Fibroblast of villous mesenchyme (primary cell): ENCODE data around the gene KRTAP10-6. TPM values are rescaled to one million over a fixed set of nuclear protein-coding genes. Genes with fewer than 3 reads are reported as not detected.

ENCODE experiments used
- DNase-seq: peaks from one replicate; pipeline ENCODE4 v3.0.0-alpha.2; 2010; ENCODE audit warnings: low read depth
- H3K4me3 ChIP-seq: 2 replicates; pipeline ENCODE4 v1.5.1; 2011; ENCODE audit warnings: low read depth, mild to moderate bottlenecking, low read length
- total RNA-seq: library from RNA; depleted of rRNA; stranded (reverse); fragments of >200 nt; gene quantifications from 2 replicates; pipeline ENCODE4 v1.2.3, GENCODE V29; 2012
- TF ChIP-seq, protein P1 (sequence below): IDR thresholded peaks from 2 replicates; pipeline ENCODE4 v1.5.1; 2012; ENCODE audit warnings: low read depth, mild to moderate bottlenecking, low read length; ENCODE audit not compliant: insufficient read depth

KRTAP10-6 gene
- total RNA-seq, 1 donor = not detected

DNA sequence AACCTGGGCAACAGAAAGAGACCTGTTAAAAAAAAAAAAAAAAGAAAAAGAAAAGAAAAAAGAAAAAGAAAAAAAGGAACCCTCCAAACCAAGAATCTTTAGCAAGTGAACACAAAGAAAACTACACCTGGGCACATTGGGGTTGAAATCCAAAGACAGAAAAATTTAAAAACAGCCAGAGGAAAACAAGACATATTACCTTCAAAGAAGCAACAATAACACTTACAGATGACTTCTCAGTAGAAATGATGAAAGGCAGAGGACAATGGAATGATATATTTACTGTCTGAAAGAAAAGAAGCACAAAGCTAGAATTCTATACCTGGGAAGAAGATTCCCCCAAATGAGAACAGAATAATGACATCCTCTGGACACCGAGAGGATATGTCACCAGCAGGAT, 49.6 kb downstream of the KRTAP10-6 start:
- DNase-seq = no peak
- H3K4me3 ChIP-seq = no peak overlapping the region
- TF ChIP-seq, protein P1, sequence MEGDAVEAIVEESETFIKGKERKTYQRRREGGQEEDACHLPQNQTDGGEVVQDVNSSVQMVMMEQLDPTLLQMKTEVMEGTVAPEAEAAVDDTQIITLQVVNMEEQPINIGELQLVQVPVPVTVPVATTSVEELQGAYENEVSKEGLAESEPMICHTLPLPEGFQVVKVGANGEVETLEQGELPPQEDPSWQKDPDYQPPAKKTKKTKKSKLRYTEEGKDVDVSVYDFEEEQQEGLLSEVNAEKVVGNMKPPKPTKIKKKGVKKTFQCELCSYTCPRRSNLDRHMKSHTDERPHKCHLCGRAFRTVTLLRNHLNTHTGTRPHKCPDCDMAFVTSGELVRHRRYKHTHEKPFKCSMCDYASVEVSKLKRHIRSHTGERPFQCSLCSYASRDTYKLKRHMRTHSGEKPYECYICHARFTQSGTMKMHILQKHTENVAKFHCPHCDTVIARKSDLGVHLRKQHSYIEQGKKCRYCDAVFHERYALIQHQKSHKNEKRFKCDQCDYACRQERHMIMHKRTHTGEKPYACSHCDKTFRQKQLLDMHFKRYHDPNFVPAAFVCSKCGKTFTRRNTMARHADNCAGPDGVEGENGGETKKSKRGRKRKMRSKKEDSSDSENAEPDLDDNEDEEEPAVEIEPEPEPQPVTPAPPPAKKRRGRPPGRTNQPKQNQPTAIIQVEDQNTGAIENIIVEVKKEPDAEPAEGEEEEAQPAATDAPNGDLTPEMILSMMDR = no peak

Other genes with a start within 250 kb of the KRTAP10-6 start
- under 0.01 and 0.32 TPM in 2 replicates for gene TRPM2, start 238.9 kb downstream of the KRTAP10-6 start, total RNA-seq
- gene LRRC3, start 137.0 kb downstream of the KRTAP10-6 start, total RNA-seq = under 0.01 and 0.64 TPM in 2 replicates
- not detected in 2 replicates for gene KRTAP10-1, start 52.3 kb downstream of the KRTAP10-6 start, total RNA-seq
- not detected in 2 replicates for gene KRTAP10-2, start 41.0 kb downstream of the KRTAP10-6 start, total RNA-seq
- not detected in 2 replicates for gene KRTAP10-3, start 33.7 kb downstream of the KRTAP10-6 start, total RNA-seq
- gene KRTAP10-4, start 18.8 kb downstream of the KRTAP10-6 start, total RNA-seq = not detected in 2 replicates
- not detected in 2 replicates for gene KRTAP10-5, start 11.9 kb downstream of the KRTAP10-6 start, total RNA-seq
- gene KRTAP10-7, start 8.1 kb upstream of the KRTAP10-6 start, total RNA-seq = not detected in 2 replicates
- gene KRTAP10-8, start 19.6 kb upstream of the KRTAP10-6 start, total RNA-seq = not detected in 2 replicates
- not detected in 2 replicates for gene KRTAP10-9, start 34.6 kb upstream of the KRTAP10-6 start, total RNA-seq
- gene KRTAP10-10, start 44.9 kb upstream of the KRTAP10-6 start, total RNA-seq = not detected in 2 replicates
- not detected in 2 replicates for gene KRTAP10-11, start 53.9 kb upstream of the KRTAP10-6 start, total RNA-seq
- not detected in 2 replicates for gene KRTAP12-4, start 62.2 kb upstream of the KRTAP10-6 start, total RNA-seq
- not detected in 2 replicates for gene KRTAP12-3, start 65.4 kb upstream of the KRTAP10-6 start, total RNA-seq
- not detected in 2 replicates for gene KRTAP12-2, start 74.4 kb upstream of the KRTAP10-6 start, total RNA-seq
- gene KRTAP12-1, start 89.7 kb upstream of the KRTAP10-6 start, total RNA-seq = not detected in 2 replicates
- gene KRTAP10-12, start 104.7 kb upstream of the KRTAP10-6 start, total RNA-seq = not detected in 2 replicates
- under 0.01 TPM in 1 of 2 replicates, not detected in the other for gene TSPEAR, start 119.1 kb upstream of the KRTAP10-6 start, total RNA-seq
- 86.7 and 88.5 TPM in 2 replicates for gene UBE2G2, start 209.3 kb upstream of the KRTAP10-6 start, total RNA-seq
- 81.5 and 102 TPM in 2 replicates for gene SUMO3, start 225.6 kb upstream of the KRTAP10-6 start, total RNA-seq